K562 (cell line): ENCODE data around the gene NAA38. TPM values are rescaled to one million over a fixed set of nuclear protein-coding genes. Genes with fewer than 3 reads are reported as not detected.
A peak's percentile ranks its signal among the peaks of the same experiment; 100 is the strongest.

Source experiments
- ATAC-seq: fragments of 200-7000 bp; cut with Tn5 transposase; 3 replicates; pipeline ENCODE4 v1.9.1; 2020; ENCODE audit warnings: moderate library complexity
- BruUV-seq: library from RNA; stranded (reverse); fragments of 400-500 nt; replicated peaks from 2 replicates; lab custom pipeline; 2021; lab: Mats Ljungman, UMichigan
- CTCF ChIA-PET: fragments of 300-600 bp; formaldehyde crosslinking; extraction: SDS; loops from one replicate; lab custom pipeline; 2021; ENCODE audit warnings: low intra/inter-chr PET ratio; lab: Yijun Ruan, JAX
- POLR2A ChIA-PET: fragments of 300-600, 350-650 bp; sonication (Branson Sonifier 250); formaldehyde crosslinking; extraction: SDS; loops from one replicate; lab custom pipeline; 2021; ENCODE audit warnings: antibody characterized with exemption, inconsistent platforms; lab: Yijun Ruan, JAX
- DNase-seq, 4 experiments: peaks; one replicate each; pipeline versions ENCODE4 v3.0.0 to v3.0.0-alpha.2; 2011 to 2018; ENCODE audit warnings: low spot score in 3 of 4, mixed read lengths in 3 of 4; ENCODE audit errors: extremely low read depth in 1 of 4
- FAIRE-seq: peaks from 2 replicates; lab custom pipeline; 2011; peaks lifted over from hg19 to GRCh38; lab: Jason Lieb, UNC
- H2AFZ ChIP-seq: 2 replicates; pipeline ENCODE4 v1.6.0; 2011; ENCODE audit warnings: low read depth, low read length, control low read depth, inconsistent platforms
- H3K27ac ChIP-seq: fragments of 200-600 bp; 3 replicates; pipeline ENCODE4 v1.8.0; 2011; ENCODE audit warnings: low read depth, mild to moderate bottlenecking, control low read depth, inconsistent platforms, low read length, moderate library complexity, mixed read lengths; ENCODE audit errors: extremely low read depth
- H3K27me3 ChIP-seq, 2 experiments: fragments of 300-600 bp in 1 of 2; 2 replicates in 1 of 2; 3 replicates in 1 of 2; pipeline versions ENCODE4 v1.6.0 to v1.8.0; 2011; ENCODE audit warnings: inconsistent platforms in 2 of 2, low read length in 2 of 2, mild to moderate bottlenecking in 1 of 2, mixed read lengths in 1 of 2, moderate library complexity in 1 of 2; ENCODE audit not compliant: control insufficient read depth in 2 of 2, insufficient read depth in 2 of 2
- H3K36me3 ChIP-seq: fragments of 300-600 bp; 3 replicates; pipeline ENCODE4 v1.8.0; 2011; ENCODE audit warnings: mild to moderate bottlenecking, low read length, inconsistent platforms; ENCODE audit not compliant: control insufficient read depth, insufficient read depth
- H3K4me1 ChIP-seq, 2 experiments: fragments of 200-600 bp in 1 of 2; replicated peaks in 1 of 2; 2 replicates in 1 of 2; 3 replicates in 1 of 2; pipeline versions ENCODE4 v1.5.1 to v1.8.0; 2011; ENCODE audit warnings: inconsistent platforms in 2 of 2, low read length in 2 of 2, mild to moderate bottlenecking in 1 of 2, mixed read lengths in 1 of 2, moderate library complexity in 1 of 2; ENCODE audit not compliant: control insufficient read depth in 2 of 2, insufficient read depth in 2 of 2
- H3K4me2 ChIP-seq: 2 replicates; pipeline ENCODE4 v1.6.1; 2011; ENCODE audit warnings: low read length, control low read depth, inconsistent platforms, mixed read lengths; ENCODE audit not compliant: insufficient read depth
- H3K4me3 ChIP-seq: fragments of 200-600 bp; sonication (generic), shearing (Covaris generic); 2 replicates; pipeline ENCODE4 v1.5.1; 2016; ENCODE audit warnings: control low read depth, inconsistent platforms
- H3K79me2 ChIP-seq: fragments of 200-600 bp; 3 replicates; pipeline ENCODE4 v1.8.0; 2011; ENCODE audit warnings: low read length, inconsistent platforms; ENCODE audit not compliant: control insufficient read depth, insufficient read depth
- H3K9ac ChIP-seq, 2 experiments: 2 replicates each; pipeline versions ENCODE4 v1.6.0 to v1.6.1; 2011; ENCODE audit warnings: low read depth in 2 of 2, low read length in 2 of 2, control low read depth in 1 of 2, inconsistent platforms in 1 of 2, mild to moderate bottlenecking in 1 of 2, mixed read lengths in 1 of 2; ENCODE audit not compliant: insufficient read depth in 1 of 2
- H3K9me1 ChIP-seq: one replicate; pipeline ENCODE4 v1.6.0; 2011; ENCODE audit warnings: inconsistent platforms, mild to moderate bottlenecking, low read length, moderate library complexity; ENCODE audit not compliant: control insufficient read depth, insufficient read depth
- H3K9me3 ChIP-seq: replicated peaks from 2 replicates; pipeline ENCODE4 v1.5.1; 2011; ENCODE audit warnings: low read depth, low read length, inconsistent platforms; ENCODE audit not compliant: control insufficient read depth, insufficient read depth
- H4K20me1 ChIP-seq: replicated peaks from 2 replicates; pipeline ENCODE4 v1.6.1; 2011; ENCODE audit warnings: low read length, inconsistent platforms, mixed read lengths; ENCODE audit not compliant: control insufficient read depth, insufficient read depth
- CCNT2 ChIP-seq: IDR thresholded peaks from 2 replicates; pipeline ENCODE4 v1.6.1; 2011; ENCODE audit warnings: borderline replicate concordance, low read depth, mild to moderate bottlenecking, moderate library complexity, mixed read lengths, low read length; ENCODE audit not compliant: insufficient read length; ENCODE audit errors: extremely low read depth
- ESRRB ChIP-seq: fragments of 250-450 bp; sonication (Bioruptor Pico); IDR thresholded peaks from 2 replicates; pipeline ENCODE4 v1.5.0; 2020; ENCODE audit warnings: mild to moderate bottlenecking, moderate library complexity, borderline replicate concordance
- MCM7 ChIP-seq, 2 experiments: fragments of 450-650 bp; IDR thresholded peaks; 2 replicates each; pipeline ENCODE4 v1.6.1; 2016 to 2018
- SUPT5H ChIP-seq: fragments of 450-650 bp; IDR thresholded peaks from 2 replicates; pipeline ENCODE4 v1.6.1; 2016
- TCF7L2 ChIP-seq: fragments of 150-350 bp; IDR thresholded peaks from 2 replicates; pipeline ENCODE4 v1.6.1; 2016; ENCODE audit warnings: low read depth, mild to moderate bottlenecking, low read length, moderate library complexity
- TEAD2 ChIP-seq: fragments of 450-650 bp; IDR thresholded peaks from 2 replicates; pipeline ENCODE4 v1.6.1; 2016; ENCODE audit warnings: missing genetic modification characterization, control low read depth, missing compliant biosample characterization
- ZBTB17 ChIP-seq: fragments of 450-650 bp; formaldehyde crosslinking; IDR thresholded peaks from 2 replicates; pipeline ENCODE4 v1.4.0; 2020; ENCODE audit warnings: mild to moderate bottlenecking
- ZC3H11A ChIP-seq: IDR thresholded peaks from 2 replicates; pipeline ENCODE4 v1.6.1; 2012; ENCODE audit warnings: low read depth, low read length, improper control_type of control experiment
- ZNF197 ChIP-seq: fragments of 200-800 bp; sonication (Bioruptor generic); IDR thresholded peaks from 2 replicates; pipeline ENCODE4 v1.6.1; 2016; ENCODE audit warnings: low read depth, missing genetic modification characterization, missing compliant biosample characterization
- ZNF583 ChIP-seq: fragments of 250-450 bp; sonication (Bioruptor Pico); IDR thresholded peaks from 2 replicates; pipeline ENCODE4 v1.4.0; 2020
- ZNF764 ChIP-seq: fragments of 250-450 bp; sonication (Bioruptor Pico); IDR thresholded peaks from 2 replicates; pipeline ENCODE4 v1.4.0; 2020; ENCODE audit warnings: low read depth, mild to moderate bottlenecking, moderate library complexity
- ZSCAN29 ChIP-seq: fragments of 450-650 bp; IDR thresholded peaks from 2 replicates; pipeline ENCODE4 v1.6.1; 2017
- WGBS: fragments of 100-300 bp; shearing (Covaris generic); methylation state at CpG from one replicate; pipeline ENCODE4 v1.1.6; 2016; ENCODE audit warnings: low coverage, mixed read lengths; ENCODE audit not compliant: insufficient coverage; ENCODE audit errors: missing lambda C conversion rate; 5-methylcytosine and 5-hydroxymethylcytosine counted together
- in situ Hi-C: fragments of 300-500 bp; cut with MboI; formaldehyde crosslinking; loops from 4 replicates; pipeline ENCODE4 v1.15.0; 2018; ENCODE audit warnings: inconsistent platforms, mixed read lengths
- intact Hi-C: fragments of 100-400 bp; cut with micrococcal nuclease; formaldehyde crosslinking; loops from 2 replicates; pipeline ENCODE4 v1.14.2; 2022
- polyA plus RNA-seq, 8 experiments: library from polyadenylated mRNA; depleted of rRNA in 4 of 8; stranded (reverse) in 5 of 8; unstranded in 3 of 8; fragments of >200 nt; fragmentation: Nextera tagmentation in 2 of 8; fragmentation: Illumina TruSeq in 1 of 8; extraction: Ambion mirVana in 2 of 8; extraction: Trizol in 1 of 8; gene quantifications; 2 replicates each; pipeline versions ENCODE4 v1.2.1 to v1.2.3, GENCODE V29; 2011 to 2014; ENCODE audit warnings: inconsistent platforms in 1 of 8, missing spikeins in 1 of 8
- total RNA-seq, 7 experiments: library from RNA; depleted of rRNA in 6 of 7; stranded (reverse); fragments of >200 nt in 6 of 7; fragmentation: Illumina TruSeq in 2 of 7; extraction: Trizol in 2 of 7; gene quantifications; 2 replicates each; pipeline versions ENCODE4 v1.2.1 to v1.2.3, GENCODE V29; 2011 to 2021; ENCODE audit warnings: low replicate concordance in 1 of 7
- TF ChIP-seq, protein P1 (sequence below): IDR thresholded peaks from 2 replicates; pipeline ENCODE4 v1.6.1; 2011; ENCODE audit warnings: borderline replicate concordance, low read depth, mild to moderate bottlenecking, moderate library complexity, low read length; ENCODE audit not compliant: insufficient read depth, poor library complexity, severe bottlenecking
- TF ChIP-seq, protein P2 (sequence below): fragments of 450-650 bp; formaldehyde crosslinking; IDR thresholded peaks from 2 replicates; pipeline ENCODE4 v1.4.0; 2022; ENCODE audit warnings: missing genetic modification characterization
- TF ChIP-seq, protein P3 (sequence below): IDR thresholded peaks from 2 replicates; pipeline ENCODE4 v1.6.1; 2014; ENCODE audit warnings: antibody characterized with exemption
- TF ChIP-seq, protein P4 (sequence below): fragments of 250-450 bp; sonication (Bioruptor Pico); IDR thresholded peaks from 2 replicates; pipeline ENCODE4 v1.6.1; 2021; ENCODE audit warnings: mild to moderate bottlenecking

The NAA38 gene
- total and polyA plus RNA-seq, 9 of the 15 experiments (the other 6 are each of a cell fraction or from before 2014, with no cell fraction given): 16.4 to 99.8 (median 57.3) TPM

DNA sequence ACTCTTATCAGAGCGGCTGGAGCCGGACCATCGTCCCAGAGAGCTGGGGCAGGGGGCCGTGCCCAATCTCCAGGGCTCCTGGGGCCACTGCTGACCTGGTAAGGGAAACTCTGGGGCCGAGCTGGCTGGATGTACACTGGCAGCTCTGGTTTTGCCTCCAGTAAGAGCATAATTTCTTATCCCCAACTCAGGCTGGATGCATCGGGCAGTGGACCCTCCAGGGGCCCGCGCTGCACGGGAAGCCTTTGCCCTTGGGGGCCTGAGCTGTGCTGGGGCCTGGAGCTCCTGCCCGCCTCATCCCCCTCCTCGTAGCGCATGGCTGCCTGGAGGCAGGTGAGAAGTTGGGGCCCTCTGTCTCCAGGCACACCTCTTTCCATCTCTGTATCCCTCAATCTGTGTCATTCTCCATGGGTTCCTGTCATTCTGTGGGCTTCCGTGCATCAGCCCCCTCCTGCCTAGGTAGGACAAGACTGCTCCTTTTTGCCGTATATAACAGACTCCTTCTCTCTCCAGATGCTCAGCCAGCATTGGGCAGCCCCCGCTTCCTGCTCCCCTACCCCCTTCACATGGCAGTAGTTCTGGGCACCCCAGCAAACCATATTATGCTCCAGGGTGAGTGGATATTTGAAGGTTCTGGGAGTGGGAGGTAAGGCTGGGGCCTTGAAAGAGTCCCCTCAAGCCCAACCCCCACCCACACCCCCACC, 11.8 kb downstream of the NAA38 start:
- ATAC-seq (no peak), FAIRE-seq (no peak), DNase-seq (no peak)
- Histone ChIP-seq H3K9me3 (no peaks in the 10 kb centered on the region), H3K9me1 (peaks cover 3% of the 10 kb centered on the region), H4K20me1 (peaks cover 4% of the 10 kb centered on the region), H3K9ac (peak overlapping the region; percentile 90 to 97), H2AFZ (no peak overlapping the region), H3K79me2 (peaks cover 46% of the 10 kb centered on the region), H3K36me3 (peaks cover 50% of the 10 kb centered on the region; the same call in 2 of the 3 replicates), H3K4me1 (peaks cover 8 to 45% of the 10 kb centered on the region in 2 experiments; a peak in 4 of 5 replicates), H3K27ac (peak overlapping the region; percentile 99; the same call in 2 of the 3 replicates), H3K4me3 (peak overlapping the region; percentile 76; the same call in 1 of the 2 replicates), H3K27me3 (no peaks in the 10 kb centered on the region), H3K4me2 (peak overlapping the region; percentile 92)
- 75% methylated on average over 9 of the region's 15 CpGs for WGBS
- ChIA-PET POLR2A (interaction anchor here (0.6 to 1.7 kb wide), 4 partner anchors 9 to 102 kb away, joined by 4 to 14 read pairs (median 6); partner anchors contain the start of genes CYB5D1 and NAA38), CTCF (no interaction called here)
- in situ Hi-C loops (no loop called here), intact Hi-C loops (no loop called here)
- TF ChIP-seq MCM7 (IDR thresholded peaks at IDR 0.05) (no peak), ZSCAN29 (no peak), TEAD2 (tag) (no peak), ESRRB (CRISPR knock-in tag) (no peak), ZNF197 (CRISPR knock-in tag) (no peak), CCNT2 (no peak), TCF7L2 (no peak), ZC3H11A (no peak), ZBTB17 (CRISPR knock-in tag) (no peak), SUPT5H (no peak), ZNF583 (CRISPR knock-in tag) (no peak), ZNF764 (CRISPR knock-in tag) (no peak)
- TF ChIP-seq, protein P1, sequence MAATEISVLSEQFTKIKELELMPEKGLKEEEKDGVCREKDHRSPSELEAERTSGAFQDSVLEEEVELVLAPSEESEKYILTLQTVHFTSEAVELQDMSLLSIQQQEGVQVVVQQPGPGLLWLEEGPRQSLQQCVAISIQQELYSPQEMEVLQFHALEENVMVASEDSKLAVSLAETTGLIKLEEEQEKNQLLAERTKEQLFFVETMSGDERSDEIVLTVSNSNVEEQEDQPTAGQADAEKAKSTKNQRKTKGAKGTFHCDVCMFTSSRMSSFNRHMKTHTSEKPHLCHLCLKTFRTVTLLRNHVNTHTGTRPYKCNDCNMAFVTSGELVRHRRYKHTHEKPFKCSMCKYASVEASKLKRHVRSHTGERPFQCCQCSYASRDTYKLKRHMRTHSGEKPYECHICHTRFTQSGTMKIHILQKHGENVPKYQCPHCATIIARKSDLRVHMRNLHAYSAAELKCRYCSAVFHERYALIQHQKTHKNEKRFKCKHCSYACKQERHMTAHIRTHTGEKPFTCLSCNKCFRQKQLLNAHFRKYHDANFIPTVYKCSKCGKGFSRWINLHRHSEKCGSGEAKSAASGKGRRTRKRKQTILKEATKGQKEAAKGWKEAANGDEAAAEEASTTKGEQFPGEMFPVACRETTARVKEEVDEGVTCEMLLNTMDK: no peak
- TF ChIP-seq, protein P2, sequence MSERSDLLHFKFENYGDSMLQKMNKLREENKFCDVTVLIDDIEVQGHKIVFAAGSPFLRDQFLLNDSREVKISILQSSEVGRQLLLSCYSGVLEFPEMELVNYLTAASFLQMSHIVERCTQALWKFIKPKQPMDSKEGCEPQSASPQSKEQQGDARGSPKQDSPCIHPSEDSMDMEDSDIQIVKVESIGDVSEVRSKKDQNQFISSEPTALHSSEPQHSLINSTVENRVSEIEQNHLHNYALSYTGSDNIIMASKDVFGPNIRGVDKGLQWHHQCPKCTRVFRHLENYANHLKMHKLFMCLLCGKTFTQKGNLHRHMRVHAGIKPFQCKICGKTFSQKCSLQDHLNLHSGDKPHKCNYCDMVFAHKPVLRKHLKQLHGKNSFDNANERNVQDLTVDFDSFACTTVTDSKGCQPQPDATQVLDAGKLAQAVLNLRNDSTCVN (CRISPR knock-in tag): no peak
- TF ChIP-seq, protein P3, sequence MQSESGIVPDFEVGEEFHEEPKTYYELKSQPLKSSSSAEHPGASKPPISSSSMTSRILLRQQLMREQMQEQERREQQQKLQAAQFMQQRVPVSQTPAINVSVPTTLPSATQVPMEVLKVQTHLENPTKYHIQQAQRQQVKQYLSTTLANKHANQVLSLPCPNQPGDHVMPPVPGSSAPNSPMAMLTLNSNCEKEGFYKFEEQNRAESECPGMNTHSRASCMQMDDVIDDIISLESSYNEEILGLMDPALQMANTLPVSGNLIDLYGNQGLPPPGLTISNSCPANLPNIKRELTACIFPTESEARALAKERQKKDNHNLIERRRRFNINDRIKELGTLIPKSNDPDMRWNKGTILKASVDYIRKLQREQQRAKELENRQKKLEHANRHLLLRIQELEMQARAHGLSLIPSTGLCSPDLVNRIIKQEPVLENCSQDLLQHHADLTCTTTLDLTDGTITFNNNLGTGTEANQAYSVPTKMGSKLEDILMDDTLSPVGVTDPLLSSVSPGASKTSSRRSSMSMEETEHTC: no peak
- TF ChIP-seq, protein P4, sequence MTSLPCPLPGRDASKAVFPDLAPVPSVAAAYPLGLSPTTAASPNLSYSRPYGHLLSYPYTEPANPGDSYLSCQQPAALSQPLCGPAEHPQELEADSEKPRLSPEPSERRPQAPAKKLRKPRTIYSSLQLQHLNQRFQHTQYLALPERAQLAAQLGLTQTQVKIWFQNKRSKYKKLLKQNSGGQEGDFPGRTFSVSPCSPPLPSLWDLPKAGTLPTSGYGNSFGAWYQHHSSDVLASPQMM: no peak
- BruUV-seq: no TSS peak
